Measurements from ENCODE around the gene ZNF503.

DNA sequence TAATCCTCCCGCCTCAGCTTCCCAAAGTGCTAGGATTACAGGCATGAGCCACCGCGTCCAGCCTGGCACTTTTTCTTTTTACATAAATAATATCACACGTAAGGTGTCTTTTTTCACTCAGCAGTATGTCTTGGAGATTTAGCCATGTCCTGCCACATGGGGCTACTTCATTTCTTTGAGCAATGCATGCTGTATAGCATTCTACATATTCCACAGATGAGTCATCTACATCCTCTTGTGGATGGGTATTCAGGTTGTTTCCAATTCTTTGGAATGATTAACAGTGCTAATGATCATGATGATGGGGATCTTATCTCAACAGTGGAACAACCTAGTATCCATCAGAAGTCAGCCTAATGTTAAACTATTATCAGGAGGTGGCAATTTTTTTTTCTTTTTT, 50.8 kb downstream of the ZNF503 start:
- TF ChIP-seq, protein P1, sequence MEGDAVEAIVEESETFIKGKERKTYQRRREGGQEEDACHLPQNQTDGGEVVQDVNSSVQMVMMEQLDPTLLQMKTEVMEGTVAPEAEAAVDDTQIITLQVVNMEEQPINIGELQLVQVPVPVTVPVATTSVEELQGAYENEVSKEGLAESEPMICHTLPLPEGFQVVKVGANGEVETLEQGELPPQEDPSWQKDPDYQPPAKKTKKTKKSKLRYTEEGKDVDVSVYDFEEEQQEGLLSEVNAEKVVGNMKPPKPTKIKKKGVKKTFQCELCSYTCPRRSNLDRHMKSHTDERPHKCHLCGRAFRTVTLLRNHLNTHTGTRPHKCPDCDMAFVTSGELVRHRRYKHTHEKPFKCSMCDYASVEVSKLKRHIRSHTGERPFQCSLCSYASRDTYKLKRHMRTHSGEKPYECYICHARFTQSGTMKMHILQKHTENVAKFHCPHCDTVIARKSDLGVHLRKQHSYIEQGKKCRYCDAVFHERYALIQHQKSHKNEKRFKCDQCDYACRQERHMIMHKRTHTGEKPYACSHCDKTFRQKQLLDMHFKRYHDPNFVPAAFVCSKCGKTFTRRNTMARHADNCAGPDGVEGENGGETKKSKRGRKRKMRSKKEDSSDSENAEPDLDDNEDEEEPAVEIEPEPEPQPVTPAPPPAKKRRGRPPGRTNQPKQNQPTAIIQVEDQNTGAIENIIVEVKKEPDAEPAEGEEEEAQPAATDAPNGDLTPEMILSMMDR (IDR thresholded peaks at IDR 0.05; ENCODE audit: low read depth, low read length): no peak
- TF ChIP-seq EZH2phosphoT487 (IDR thresholded peaks at IDR 0.05; ENCODE audit: low read depth): no peak

Measured in OCI-LY3 (cell line).